Measurements from ENCODE around the gene RPLP1. TPM values are rescaled to one million over a fixed set of nuclear protein-coding genes. Genes with fewer than 3 reads are reported as not detected.
"Not testable (repeated sequence)": the region's sequence is repeated elsewhere in the genome, so short reads cannot be mapped to it uniquely, and the experiment has no call there.

Gene RPLP1
- total and polyA plus RNA-seq, 8 donors, result 578 to 1,123 (median 736) TPM

DNA sequence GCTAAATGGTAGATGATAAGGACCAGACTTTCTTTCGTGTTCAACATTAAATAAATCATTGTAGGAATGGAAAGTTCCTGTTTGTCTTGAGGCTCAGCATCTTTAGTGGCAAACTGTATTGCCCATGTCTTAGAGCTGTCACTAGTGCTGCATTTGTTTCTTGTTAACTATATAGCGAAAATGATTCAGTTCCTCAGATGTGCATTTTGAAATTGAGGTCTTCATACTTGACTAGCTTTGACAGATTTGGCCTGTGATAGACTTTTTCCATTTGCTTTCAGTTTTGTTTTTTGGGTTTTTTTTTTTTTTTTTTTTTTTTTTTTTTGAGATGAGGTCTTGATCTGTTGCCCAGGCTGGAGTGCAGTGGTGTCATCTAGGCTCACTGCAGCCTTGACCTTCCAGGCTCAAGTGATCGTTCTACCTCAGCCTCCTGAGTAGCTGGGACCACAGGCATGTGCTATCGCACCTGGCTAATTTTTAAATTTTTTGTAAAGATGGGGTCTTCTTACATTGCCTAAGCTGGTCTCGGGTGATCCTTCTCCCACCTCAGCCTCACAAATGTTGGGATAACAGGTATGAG, 9.5 kb upstream of the RPLP1 start:
- Histone ChIP-seq H3K4me1 (no peaks in the 10 kb centered on the region), H3K4me3 (no peak overlapping the region), H3K36me3 (no peaks in the 10 kb centered on the region), H3K27ac (no peak overlapping the region), H3K9me3 (no peaks in the 10 kb centered on the region), H3K27me3 (peaks cover 0 to 5% (median 0%) of the 10 kb centered on the region in 4 donors)
- ATAC-seq (no peak), FAIRE-seq (no peak), DNase-seq (no peak)
- 94% methylated on average over 5 of the region's 5 CpGs for WGBS, 2 donors
- intact Hi-C loops (cut with DNase I), result no loop called here
- TF ChIP-seq CTCF (IDR thresholded peaks at IDR 0.05), result no peak

GRCh38 chr15:69444686-69445085, 7.9 kb upstream of the RPLP1 start:
- H3K4me3 ChIP-seq, result no peak overlapping the region
- WGBS, 2 donors, result 96 to 97% methylated on average over 7 of the region's 7 CpGs
- H3K27me3 ChIP-seq, result no peaks in the 10 kb centered on the region
- no peak for TF ChIP-seq CTCF (IDR thresholded peaks at IDR 0.05)
- H3K36me3 ChIP-seq, result no peaks in the 10 kb centered on the region
- intact Hi-C loops (cut with DNase I), result no loop called here
- H3K27ac ChIP-seq, result no peak overlapping the region
- no peak for DNase-seq
- FAIRE-seq, result no peak
- H3K4me1 ChIP-seq, result no peaks in the 10 kb centered on the region
- H3K9me3 ChIP-seq, result no peaks in the 10 kb centered on the region
- ATAC-seq, result no peak

DNA sequence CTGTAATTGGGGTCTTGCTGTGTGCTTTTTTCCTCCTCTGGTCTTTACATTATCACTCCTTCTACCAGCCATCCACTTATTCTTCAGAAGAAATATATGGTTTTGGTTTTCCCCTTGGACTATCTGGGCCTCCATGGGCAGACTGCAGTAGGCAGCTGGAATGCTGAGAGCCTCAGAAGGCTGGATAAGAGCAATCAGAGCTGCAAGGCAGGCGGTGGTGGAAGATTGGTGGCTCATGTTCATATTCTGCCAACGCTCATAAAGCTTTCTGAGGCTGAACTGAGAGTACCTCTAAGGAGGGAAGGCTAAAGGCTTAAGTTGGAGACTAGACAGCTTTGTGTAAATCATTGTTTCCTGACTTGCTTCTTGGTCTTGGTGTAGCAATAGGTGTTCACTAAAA, 5.7 kb upstream of the RPLP1 start:
- WGBS, 2 donors, result 92 to 100% methylated on average over 2 of the region's 2 CpGs
- no peak for FAIRE-seq
- H3K27ac ChIP-seq, result no peak overlapping the region

GRCh38 chr15:69450221-69450620, 2.4 kb upstream of the RPLP1 start:
- intact Hi-C loops (cut with DNase I); H3K27ac ChIP-seq; H3K36me3 ChIP-seq; FAIRE-seq; H3K9me3 ChIP-seq; H3K4me3 ChIP-seq; ATAC-seq; H3K27me3 ChIP-seq; DNase-seq: not testable (repeated sequence)
- peaks cover 8 to 18% (median 11%) of the 10 kb centered on the region in 3 donors for H3K4me1 ChIP-seq
- 99 to 100% methylated on average over 4 of the region's 4 CpGs for WGBS, 2 donors

More for the DNA sequence above, 5.7 kb upstream of the RPLP1 start:
- Histone ChIP-seq H3K27me3 (no peaks in the 10 kb centered on the region), H3K4me1 (peaks cover 0 to 2% (median 0%) of the 10 kb centered on the region in 3 donors), H3K36me3 (no peaks in the 10 kb centered on the region), H3K4me3 (no peak overlapping the region), H3K9me3 (no peaks in the 10 kb centered on the region)
- DNase-seq (no peak), ATAC-seq (no peak)
- no peak for TF ChIP-seq CTCF (IDR thresholded peaks at IDR 0.05)
- intact Hi-C loops (cut with DNase I), result no loop called here

DNA sequence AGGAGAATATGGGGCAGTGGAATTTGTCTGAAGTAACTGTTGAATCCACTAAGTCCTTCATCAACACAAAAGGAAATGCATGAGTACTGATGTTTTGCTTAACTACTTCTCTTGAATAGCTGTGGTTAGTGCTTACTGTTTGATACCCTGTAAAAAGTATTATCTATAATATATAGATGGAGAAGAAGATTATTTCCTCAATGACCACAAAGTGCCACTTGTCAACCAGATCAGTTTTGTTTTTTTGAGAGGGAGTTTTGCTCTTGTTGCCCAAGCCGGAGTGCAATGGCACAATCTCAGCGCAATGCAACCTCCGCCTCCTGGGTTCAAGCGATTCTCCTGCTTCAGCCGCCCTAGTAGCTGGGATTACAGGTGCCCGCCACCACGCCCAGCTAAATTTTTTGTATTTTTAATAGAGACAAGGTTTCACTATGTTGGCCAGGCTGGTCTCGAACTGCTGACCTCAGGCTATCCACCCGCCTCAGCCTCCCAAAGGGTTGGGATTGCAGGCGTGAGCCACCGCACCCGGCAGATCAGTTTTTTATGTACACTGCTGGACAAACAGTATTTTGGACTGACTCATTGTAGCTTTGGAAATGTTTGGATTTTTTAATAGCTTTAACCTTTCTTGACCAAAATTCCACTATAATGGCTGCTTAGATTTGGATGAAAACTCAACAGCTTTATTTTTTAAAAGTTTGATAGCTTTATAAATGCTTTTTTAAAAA, 1.5 kb upstream of the RPLP1 start:
- peaks cover 0 to 13% (median 5%) of the 10 kb centered on the region in 3 donors for H3K36me3 ChIP-seq
- peaks cover 8 to 21% (median 11%) of the 10 kb centered on the region in 3 donors for H3K4me1 ChIP-seq
- 95% methylated on average over 12 of the region's 12 CpGs for WGBS, 2 donors
- H3K4me3 ChIP-seq, result no peak overlapping the region
- H3K27me3 ChIP-seq, result no peaks in the 10 kb centered on the region
- H3K9me3 ChIP-seq, result no peaks in the 10 kb centered on the region
- ATAC-seq, result no peak
- DNase-seq, result no peak
- FAIRE-seq, result no peak
- no peak for TF ChIP-seq CTCF (IDR thresholded peaks at IDR 0.05)
- intact Hi-C loops (cut with DNase I), result no loop called here
- no peak overlapping the region for H3K27ac ChIP-seq
